Right kidney (tissue), 1 donor: ENCODE results near the gene CACNB1.

Source experiments
- DNase-seq: peaks from one replicate; pipeline ENCODE4 v3.0.0-alpha.2; 2016

Gene CACNB1

GRCh38 chr17:39200957-39201510 is 3.6 kb upstream of the CACNB1 start:
- no peak for DNase-seq

GRCh38 chr17:39200070-39200879 is 2.8 kb upstream of the CACNB1 start, which contains the start of gene RPL19:
Gene RPL19, plus strand, starts transcription at chr17:39200283. Its CDS starts 62 bp downstream, at chr17:39200345.
- peak; percentile 97 for DNase-seq

DNA sequence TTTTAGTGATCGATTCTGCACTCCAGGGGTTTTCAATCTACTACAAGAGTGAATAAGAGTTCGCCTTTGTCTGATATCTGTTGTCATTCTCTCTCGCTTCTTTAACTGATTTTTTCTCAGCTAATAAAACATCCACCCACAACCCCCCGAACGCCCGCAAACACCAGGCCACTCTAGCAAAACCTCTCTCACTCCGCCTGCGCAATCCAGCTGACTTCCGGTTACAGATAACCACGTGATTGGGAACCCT is 2.3 kb upstream of the CACNB1 start:
- DNase-seq = no peak

DNA sequence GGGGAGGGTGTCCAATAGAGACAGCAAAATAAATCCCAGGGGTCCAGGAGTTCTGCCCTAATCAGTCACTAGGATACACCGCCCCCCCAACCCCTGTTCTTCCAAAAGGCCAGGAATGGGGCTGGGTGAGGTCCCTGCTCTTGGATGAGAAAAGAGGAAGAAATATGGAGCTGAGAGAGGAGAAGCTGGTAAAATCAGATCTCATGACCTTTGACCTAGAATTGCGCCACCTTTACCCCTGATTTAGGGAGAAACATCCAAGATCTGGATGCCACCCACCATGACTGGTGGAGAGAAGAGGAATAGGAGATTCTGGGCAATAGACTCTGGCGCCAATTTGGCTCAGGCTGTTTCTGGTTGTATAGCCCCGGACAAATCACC is 707 bp upstream of the CACNB1 start:
- no peak for DNase-seq

DNA sequence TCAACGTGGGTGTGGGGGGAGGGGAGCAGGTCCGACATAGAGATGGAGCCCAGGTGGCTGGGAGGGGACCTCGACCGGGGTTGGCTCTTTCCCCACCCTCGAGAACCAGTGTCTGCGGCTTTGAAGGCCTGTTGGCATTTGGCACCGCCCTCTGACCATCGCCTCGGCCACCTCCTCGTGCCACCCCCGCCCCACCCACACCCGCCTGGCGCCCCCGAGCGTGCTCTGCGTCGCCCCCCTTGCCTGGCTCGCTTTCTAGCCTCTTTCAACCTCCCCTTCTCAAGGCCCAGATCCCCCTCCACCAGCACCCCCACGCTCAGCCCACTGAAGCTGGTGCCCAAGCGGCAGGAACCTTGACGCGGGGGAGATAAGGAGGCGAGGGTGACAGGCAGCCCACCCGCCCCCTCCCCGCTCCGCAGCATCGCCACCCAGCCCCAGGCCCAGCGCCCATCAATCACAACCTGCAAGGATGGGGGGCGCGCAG is 619 bp downstream of the CACNB1 start:
- DNase-seq = no peak

GRCh38 chr17:39196241-39196807 is 1.1 kb downstream of the CACNB1 start:
- no peak for DNase-seq

GRCh38 chr17:39195568-39196160 is 1.8 kb downstream of the CACNB1 start:
- DNase-seq = no peak

DNA sequence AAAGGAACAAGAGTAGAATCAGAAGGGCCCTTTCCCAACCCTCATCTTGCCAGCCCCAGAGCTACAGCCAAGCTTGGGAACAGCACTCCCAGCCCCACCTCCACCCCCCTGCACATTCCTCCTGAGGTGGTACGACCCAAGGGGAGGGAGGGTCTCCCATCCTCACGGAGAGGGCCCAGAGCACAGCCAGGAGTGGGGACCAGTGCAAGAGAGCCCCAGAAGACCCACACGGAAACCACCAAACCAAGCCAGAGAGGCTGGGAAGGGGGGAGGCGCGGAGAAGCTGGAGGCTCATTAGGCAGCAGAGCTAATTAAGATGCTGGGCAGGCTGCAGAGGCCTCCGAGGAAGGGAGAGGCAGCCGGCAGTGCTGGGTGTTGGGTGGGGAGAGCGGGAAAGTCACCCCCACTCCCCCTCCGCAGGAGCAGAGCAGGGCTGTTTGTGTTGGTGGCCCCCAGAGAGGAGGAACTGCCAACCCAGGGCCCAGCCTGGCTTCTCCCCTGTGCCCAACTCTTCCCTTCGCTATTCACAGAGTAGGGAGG is 2.4 kb downstream of the CACNB1 start:
- no peak for DNase-seq

- DNase-seq = no peak
These were observed 3.1 kb downstream of the CACNB1 start for GRCh38 chr17:39194089-39194984.

- no peak for DNase-seq
These were observed 4.1 kb downstream of the CACNB1 start for GRCh38 chr17:39193346-39193745.

GRCh38 chr17:39192901-39193300 is 4.6 kb downstream of the CACNB1 start:
- no peak for DNase-seq

- no peak for DNase-seq
These were observed 5.5 kb downstream of the CACNB1 start for GRCh38 chr17:39191750-39192510.

DNA sequence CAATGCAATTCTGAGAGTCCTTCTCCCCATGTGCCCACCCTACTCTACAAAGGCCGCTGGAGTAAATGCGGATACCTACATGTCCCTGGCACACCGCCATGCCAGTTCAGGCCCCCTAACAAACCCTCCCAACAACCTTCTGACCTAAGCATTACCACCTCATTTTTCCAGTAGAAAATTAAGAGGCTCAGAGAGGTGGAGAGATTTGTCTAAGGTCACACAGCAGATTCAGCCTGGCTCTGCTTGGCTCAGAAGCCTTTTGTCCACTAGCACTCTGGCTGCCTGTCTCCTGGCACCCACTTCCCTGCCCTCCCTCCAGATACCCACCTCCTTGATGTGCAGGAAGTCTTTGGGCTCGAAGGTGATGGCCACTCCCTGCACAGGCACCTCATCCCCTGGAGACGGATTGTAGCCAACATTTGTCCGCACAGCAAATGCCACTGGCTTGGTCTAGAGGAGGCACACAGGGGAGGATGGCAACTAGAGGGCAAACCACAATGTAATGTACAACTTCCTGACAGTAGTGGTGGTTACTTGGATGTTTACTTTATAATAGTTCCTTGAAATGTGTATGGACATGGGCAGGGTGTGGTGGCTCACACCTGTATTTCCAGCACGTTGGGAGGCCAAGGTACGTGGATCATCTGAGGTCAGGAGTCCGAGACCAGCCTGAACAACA is 10.2 kb downstream of the CACNB1 start:
- DNase-seq = no peak

DNA sequence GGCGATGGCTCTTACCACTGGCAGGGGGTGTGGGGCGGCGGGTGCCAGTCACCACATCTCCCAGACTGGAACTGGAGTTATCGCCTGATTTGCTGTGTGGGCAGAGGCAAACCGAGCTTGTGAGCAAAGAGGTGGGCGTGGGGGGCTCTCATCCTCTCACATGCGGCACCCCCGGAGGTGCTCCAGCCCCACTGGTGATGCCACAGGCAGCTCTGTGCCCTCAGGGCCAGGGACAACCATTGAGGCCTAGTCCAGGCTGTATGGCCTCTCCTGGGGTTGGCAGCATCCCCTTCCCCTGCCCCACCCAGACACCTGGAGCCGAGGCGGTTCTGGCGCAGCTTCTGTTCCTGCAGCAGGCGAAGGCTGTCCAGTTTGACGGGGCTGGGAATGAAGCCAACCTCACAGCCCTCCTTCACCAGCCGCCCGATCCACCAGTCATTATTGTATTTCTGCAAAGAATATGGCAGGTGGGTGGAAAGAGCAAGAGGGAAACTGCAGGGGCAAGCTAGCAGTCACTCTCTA is 10.9 kb downstream of the CACNB1 start:
- DNase-seq = no peak

GRCh38 chr17:39183720-39184119 is 13.7 kb downstream of the CACNB1 start:
- DNase-seq = no peak

GRCh38 chr17:39183045-39183444 is 14.4 kb downstream of the CACNB1 start:
- no peak for DNase-seq

DNA sequence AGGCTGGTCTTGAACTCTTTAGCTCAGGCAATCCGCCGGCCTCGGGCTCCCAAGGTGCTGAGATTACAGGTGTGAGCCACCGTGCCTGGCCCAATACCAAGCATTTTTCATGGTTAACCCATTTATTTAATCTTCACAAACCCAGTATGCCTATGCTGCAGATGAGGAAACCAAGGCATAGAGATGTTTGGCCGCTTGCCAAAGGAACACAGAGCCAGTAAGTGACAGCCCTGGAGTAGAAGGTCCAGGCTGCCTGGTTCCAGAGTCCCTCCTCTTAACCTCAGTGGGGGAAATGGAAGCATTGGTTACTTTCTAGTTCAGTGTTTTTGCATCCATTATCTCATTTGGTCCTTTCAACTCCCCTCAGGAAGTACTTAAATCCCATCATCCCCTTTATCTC is 16.2 kb downstream of the CACNB1 start:
- DNase-seq = no peak

GRCh38 chr17:39178536-39178935 is 18.9 kb downstream of the CACNB1 start:
- no peak for DNase-seq

- no peak for DNase-seq
These were observed 20.2 kb downstream of the CACNB1 start for GRCh38 chr17:39177256-39177655.

DNA sequence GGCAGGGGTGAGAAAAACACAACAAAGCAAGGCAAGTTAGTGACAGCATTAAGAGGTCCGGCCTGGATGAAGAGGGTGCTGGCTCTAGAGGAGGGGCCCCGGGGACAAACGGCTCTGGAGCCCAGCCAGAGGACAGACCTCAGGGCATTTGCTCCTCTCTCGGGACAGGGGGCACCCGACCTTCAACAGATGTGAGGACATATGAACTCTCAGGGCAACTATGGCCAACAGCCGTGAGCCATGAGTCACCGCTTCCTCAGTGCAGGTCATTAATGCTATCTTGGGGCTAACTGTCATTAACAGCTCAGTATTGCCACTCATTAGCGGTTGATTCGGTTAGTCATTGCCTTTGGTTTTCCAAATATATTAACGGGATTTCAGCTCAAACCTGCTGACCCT is 21.8 kb downstream of the CACNB1 start:
- DNase-seq = no peak
